Ovary (tissue), 9 donors: ENCODE data around the gene RNF166. TPM values are rescaled to one million over a fixed set of nuclear protein-coding genes. Genes with fewer than 3 reads are reported as not detected.

Experiments used
- DNase-seq, 5 donors: peaks; one replicate each; pipeline ENCODE4 v3.0.0-alpha.2; 2019 to 2020
- H3K27ac ChIP-seq, 2 donors: fragments of 200-600 bp; one replicate each; pipeline versions ENCODE4 v1.5.1 to v1.8.0; 2019 to 2022
- H3K27me3 ChIP-seq: fragments of 200-600 bp; one replicate; pipeline ENCODE4 v1.8.0; 2022
- H3K36me3 ChIP-seq: fragments of 200-600 bp; sonication (generic); one replicate; pipeline ENCODE4 v1.5.1; 2019
- H3K4me1 ChIP-seq: one replicate; pipeline ENCODE4 v1.8.1; 2013; ENCODE audit warnings: mild to moderate bottlenecking, moderate library complexity; ENCODE audit not compliant: insufficient read depth
- H3K4me3 ChIP-seq: fragments of 200-600 bp; sonication (generic); one replicate; pipeline ENCODE4 v1.5.1; 2017
- H3K9me3 ChIP-seq, 2 donors: fragments of 200-600 bp in 1 of 2; sonication (generic) in 1 of 2; one replicate each; pipeline versions ENCODE4 v1.5.1 to v1.8.1; 2013 to 2019; ENCODE audit warnings: mild to moderate bottlenecking in 1 of 2, moderate library complexity in 1 of 2
- EP300 ChIP-seq: sonication (generic); formaldehyde crosslinking; IDR thresholded peaks from one replicate; pipeline ENCODE4 v1.6.1; 2017; ENCODE audit warnings: antibody characterized with exemption
- POLR2A ChIP-seq: fragments of 450-650 bp; IDR thresholded peaks from one replicate; pipeline ENCODE4 v1.6.1; 2017; ENCODE audit warnings: antibody characterized with exemption, mild to moderate bottlenecking, moderate library complexity
- WGBS, 3 donors: extraction: QIAGEN DNeasy Blood & Tissue Kit in 1 of 3; methylation state at CpG; one replicate each; pipeline versions ENCODE4 v1.1.5 to v1.1.7; 2013 to 2017; 5-methylcytosine and 5-hydroxymethylcytosine counted together
- intact Hi-C, 4 donors: fragments of 100-400 bp; cut with DNase I; formaldehyde crosslinking; loops; one replicate each; pipeline versions ENCODE4 v1.11.0 to v1.15.1; 2022 to 2023
- polyA plus RNA-seq, 2 donors: library from polyadenylated mRNA; stranded (reverse); fragments of 200-250 nt in 1 of 2; fragments of 350-450 nt in 1 of 2; fragmentation: Illumina TruSeq in 1 of 2; extraction: RNeasy Lipid Tissue Mini Kit (QIAGEN cat#74804) in 1 of 2; gene quantifications; one replicate each; pipeline ENCODE4 v1.2.3, GENCODE V29; 2013 to 2014
- total RNA-seq, 7 donors: library from RNA; depleted of rRNA in 2 of 7; stranded (reverse); fragments of >200 nt in 2 of 7; fragmentation: NEBNext Ultra II Directional in 3 of 7; extraction: Animal tissue kit (Norgen Biotek cat#: 25700) in 3 of 7; gene quantifications; one replicate each; pipeline versions ENCODE4 v1.1.0 to v1.2.4, GENCODE V29; 2016 to 2023
- TF ChIP-seq, protein P1 (sequence below), 3 donors: fragments of 450-650 bp in 2 of 3; fragments of 200-600 bp in 1 of 3; IDR thresholded peaks; one replicate each; pipeline versions ENCODE4 v1.5.1 to v1.8.0; 2016 to 2022; ENCODE audit warnings: antibody characterized with exemption in 3 of 3, mild to moderate bottlenecking in 1 of 3
- donor health status: DM: no; HTN: no; CAD: no; lungs with moderate emphysema.
- donor health status: DM: no; HTN: no; CAD: no.
- donor health status: Bipolar disorder and iron deficiency.
- donor health status: DM: yes; HTN: yes; CAD: no.
- donor health status: DM: no; HTN: no; CAD: no.
- donor health status: DM: yes; HTN: yes; CAD: no.

The RNF166 gene
- total and polyA plus RNA-seq, 9 donors = 4.7 to 26.5 (median 20.9) TPM

DNA sequence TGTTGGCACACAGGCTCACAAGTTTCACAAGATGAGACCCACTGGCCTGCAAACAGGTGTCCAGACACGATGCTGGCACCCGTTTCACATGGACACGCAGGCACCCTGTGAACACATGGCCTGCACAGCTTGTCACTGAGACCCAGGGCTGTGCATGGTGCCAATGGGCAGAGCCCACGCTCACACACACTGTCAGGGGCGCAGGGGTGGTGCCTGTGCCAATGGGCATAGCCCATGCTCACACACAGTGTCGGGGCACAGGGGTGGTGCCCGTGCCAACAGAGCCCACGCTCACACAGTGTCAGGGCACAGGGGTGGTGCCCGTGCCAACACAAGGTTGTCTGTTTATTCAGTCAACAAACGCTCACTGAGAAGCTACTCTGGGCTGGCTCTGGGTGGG is 29.4 kb upstream of the RNF166 start:
- intact Hi-C loops = loop anchor here in 2 of 4 donors (5.0 to 10.0 kb wide), 2 partner anchors 479 to 482 kb away; partner anchors contain the start of gene ZNF778 (in 2 of the 2)
- Histone ChIP-seq H3K9me3 (no peaks in the 10 kb centered on the region), H3K36me3 (no peaks in the 10 kb centered on the region), H3K27me3 (no peaks in the 10 kb centered on the region), H3K4me1 (no peaks in the 10 kb centered on the region), H3K27ac (no peak overlapping the region), H3K4me3 (no peak overlapping the region)
- no peak for DNase-seq
- TF ChIP-seq, protein P1, sequence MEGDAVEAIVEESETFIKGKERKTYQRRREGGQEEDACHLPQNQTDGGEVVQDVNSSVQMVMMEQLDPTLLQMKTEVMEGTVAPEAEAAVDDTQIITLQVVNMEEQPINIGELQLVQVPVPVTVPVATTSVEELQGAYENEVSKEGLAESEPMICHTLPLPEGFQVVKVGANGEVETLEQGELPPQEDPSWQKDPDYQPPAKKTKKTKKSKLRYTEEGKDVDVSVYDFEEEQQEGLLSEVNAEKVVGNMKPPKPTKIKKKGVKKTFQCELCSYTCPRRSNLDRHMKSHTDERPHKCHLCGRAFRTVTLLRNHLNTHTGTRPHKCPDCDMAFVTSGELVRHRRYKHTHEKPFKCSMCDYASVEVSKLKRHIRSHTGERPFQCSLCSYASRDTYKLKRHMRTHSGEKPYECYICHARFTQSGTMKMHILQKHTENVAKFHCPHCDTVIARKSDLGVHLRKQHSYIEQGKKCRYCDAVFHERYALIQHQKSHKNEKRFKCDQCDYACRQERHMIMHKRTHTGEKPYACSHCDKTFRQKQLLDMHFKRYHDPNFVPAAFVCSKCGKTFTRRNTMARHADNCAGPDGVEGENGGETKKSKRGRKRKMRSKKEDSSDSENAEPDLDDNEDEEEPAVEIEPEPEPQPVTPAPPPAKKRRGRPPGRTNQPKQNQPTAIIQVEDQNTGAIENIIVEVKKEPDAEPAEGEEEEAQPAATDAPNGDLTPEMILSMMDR (IDR thresholded peaks at IDR 0.05) = no peak
- TF ChIP-seq EP300 = no peak
- TF ChIP-seq POLR2A = no peak
- 87 to 90% (median 88%) methylated on average over 10 of the region's 10 CpGs for WGBS, 3 donors

- no peak for DNase-seq
- no peaks in the 10 kb centered on the region for H3K36me3 ChIP-seq
- no peaks in the 10 kb centered on the region for H3K27me3 ChIP-seq
- no peaks in the 10 kb centered on the region for H3K4me1 ChIP-seq
- H3K27ac ChIP-seq = no peak overlapping the region
- intact Hi-C loops = loop anchor here in 2 of 4 donors (5.0 to 10.0 kb wide), 2 partner anchors 480 to 482 kb away; partner anchors contain the start of gene ZNF778 (in 2 of the 2)
- WGBS, 3 donors = 91 to 92% (median 91%) methylated on average over 16 of the region's 16 CpGs
- no peaks in the 10 kb centered on the region for H3K9me3 ChIP-seq
- TF ChIP-seq, protein P1 (IDR thresholded peaks at IDR 0.05) = no peak
- TF ChIP-seq POLR2A (no peak), EP300 (no peak)
- H3K4me3 ChIP-seq = no peak overlapping the region
Observed at GRCh38 chr16:88735121-88735520, 28.9 kb upstream of the RNF166 start.

DNA sequence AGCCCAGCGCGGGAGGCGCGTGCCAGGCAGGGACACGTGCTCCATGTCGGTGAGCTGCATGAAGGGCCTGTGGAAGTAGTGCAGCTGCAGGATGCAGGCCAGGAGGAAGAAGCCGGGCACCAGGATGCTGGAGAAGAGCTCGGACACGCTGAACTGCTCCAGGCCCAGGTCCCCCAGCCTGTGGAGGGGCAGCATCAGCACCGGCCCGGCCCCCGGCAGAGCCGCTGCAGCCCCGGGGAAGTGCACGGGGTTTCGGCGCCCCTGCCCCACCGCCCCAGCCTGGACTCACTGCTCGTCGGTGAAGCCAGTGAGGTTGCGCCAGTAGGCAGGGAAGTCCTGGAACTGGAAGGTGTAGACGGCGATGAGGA is 28.1 kb upstream of the RNF166 start:
- no peaks in the 10 kb centered on the region for H3K4me1 ChIP-seq
- intact Hi-C loops = loop anchor here in 1 of 4 donors (10.0 kb wide), 1 partner anchor 480 kb away; the partner anchor contains the start of gene ZNF778
- WGBS, 3 donors = 89 to 92% (median 91%) methylated on average over 21 to 23 of the region's 23 CpGs
- no peaks in the 10 kb centered on the region for H3K36me3 ChIP-seq
- no peaks in the 10 kb centered on the region for H3K9me3 ChIP-seq
- H3K4me3 ChIP-seq = no peak overlapping the region
- no peak overlapping the region for H3K27ac ChIP-seq
- TF ChIP-seq EP300 = no peak
- TF ChIP-seq, protein P1 (IDR thresholded peaks at IDR 0.05) = no peak
- no peak for TF ChIP-seq POLR2A
- no peaks in the 10 kb centered on the region for H3K27me3 ChIP-seq
- DNase-seq = no peak

GRCh38 chr16:88733630-88734360 is 27.6 kb upstream of the RNF166 start:
- TF ChIP-seq EP300 = no peak
- TF ChIP-seq POLR2A = no peak
- no peaks in the 10 kb centered on the region for H3K9me3 ChIP-seq
- no peaks in the 10 kb centered on the region for H3K4me1 ChIP-seq
- DNase-seq = no peak
- no peaks in the 10 kb centered on the region for H3K27me3 ChIP-seq
- intact Hi-C loops = loop anchor here in 1 of 4 donors (10.0 kb wide), 1 partner anchor 481 kb away; the partner anchor contains the start of gene ZNF778
- H3K27ac ChIP-seq = no peak overlapping the region
- WGBS, 3 donors = 86 to 90% (median 86%) methylated on average over 17 to 27 of the region's 27 CpGs
- H3K36me3 ChIP-seq = no peaks in the 10 kb centered on the region
- H3K4me3 ChIP-seq = no peak overlapping the region

- TF ChIP-seq EP300 (no peak), POLR2A (no peak)
- TF ChIP-seq, protein P1 (IDR thresholded peaks at IDR 0.05) = no peak
- Histone ChIP-seq H3K27me3 (no peaks in the 10 kb centered on the region), H3K9me3 (no peaks in the 10 kb centered on the region), H3K4me3 (no peak overlapping the region), H3K36me3 (no peaks in the 10 kb centered on the region), H3K4me1 (no peaks in the 10 kb centered on the region), H3K27ac (no peak overlapping the region)
- WGBS, 3 donors = 82 to 84% (median 83%) methylated on average over 13 of the region's 13 CpGs
- intact Hi-C loops = loop anchor here in 1 of 4 donors (10.0 kb wide), 1 partner anchor 482 kb away; the partner anchor contains the start of gene ZNF778
- no peak for DNase-seq
Observed at GRCh38 chr16:88732961-88733294, 26.7 kb upstream of the RNF166 start.
